SK-N-SH (cell line): ENCODE results near the gene RIOK1. TPM values are rescaled to one million over a fixed set of nuclear protein-coding genes. Genes with fewer than 3 reads are reported as not detected.

Experiments used
- CTCF ChIA-PET: fragments of 300-600, 350-600 bp; formaldehyde crosslinking; extraction: SDS; loops from one replicate; lab custom pipeline; 2021; lab: Yijun Ruan, JAX
- POLR2A ChIA-PET: fragments of 350-600 bp; sonication (Branson Sonifier 250); formaldehyde crosslinking; extraction: SDS; loops from one replicate; lab custom pipeline; 2020; ENCODE audit warnings: antibody characterized with exemption, inconsistent platforms; lab: Yijun Ruan, JAX
- DNase-seq: peaks from one replicate; pipeline ENCODE4 v3.0.0; 2012
- H2AFZ ChIP-seq: fragments of 200-600 bp; sonication (generic); 2 replicates; pipeline ENCODE4 v1.8.1; 2016; ENCODE audit warnings: antibody characterized with exemption, mild to moderate bottlenecking, low read depth
- H3F3A ChIP-seq: fragments of 200-600 bp; sonication (generic); replicated peaks from 2 replicates; pipeline ENCODE3; 2016; ENCODE audit warnings: antibody characterized with exemption, mild to moderate bottlenecking; ENCODE audit not compliant: insufficient read depth
- H3K27ac ChIP-seq, 2 experiments: fragments of 200-500 bp in 1 of 2; fragments of 200-600 bp in 1 of 2; sonication (Bioruptor generic) in 1 of 2; sonication (generic), shearing (Covaris generic) in 1 of 2; 2 replicates each; pipeline versions ENCODE4 v1.5.1 to v1.6.1; 2014 to 2016; ENCODE audit warnings: low read depth in 2 of 2, inconsistent platforms in 1 of 2, low read length in 1 of 2, mild to moderate bottlenecking in 1 of 2, mixed read lengths in 1 of 2
- H3K27me3 ChIP-seq: fragments of 200-600 bp; sonication (generic), shearing (Covaris generic); 2 replicates; pipeline ENCODE4 v1.6.1; 2016; ENCODE audit warnings: mixed run types; ENCODE audit not compliant: insufficient read depth
- H3K36me3 ChIP-seq, 2 experiments: fragments of 200-500 bp in 1 of 2; fragments of 200-600 bp in 1 of 2; sonication (Bioruptor generic) in 1 of 2; sonication (generic) in 1 of 2; replicated peaks in 1 of 2; 2 replicates each; pipeline versions ENCODE3 to v1.5.1; 2014 to 2016; ENCODE audit warnings: low read length in 1 of 2, mild to moderate bottlenecking in 1 of 2; ENCODE audit not compliant: insufficient read depth in 2 of 2, control insufficient read depth in 1 of 2
- H3K4me1 ChIP-seq, 2 experiments: fragments of 200-500 bp in 1 of 2; fragments of 200-600 bp in 1 of 2; sonication (Bioruptor generic) in 1 of 2; sonication (generic), shearing (Covaris generic) in 1 of 2; 2 replicates each; pipeline versions ENCODE4 v1.5.1 to v1.6.1; 2014 to 2016; ENCODE audit warnings: low read depth in 1 of 2, low read length in 1 of 2, mixed run types in 1 of 2; ENCODE audit not compliant: insufficient read depth in 2 of 2, control insufficient read depth in 1 of 2
- H3K4me2 ChIP-seq: fragments of 200-600 bp; sonication (generic), shearing (Covaris generic); 2 replicates; pipeline ENCODE4 v1.6.1; 2017; ENCODE audit warnings: mixed run types
- H3K4me3 ChIP-seq, 2 experiments: fragments of 200-500 bp in 1 of 2; fragments of 200-600 bp in 1 of 2; sonication (Bioruptor generic) in 1 of 2; sonication (generic), shearing (Covaris generic) in 1 of 2; 2 replicates each; pipeline versions ENCODE4 v1.5.1 to v1.8.1; 2014 to 2016; ENCODE audit warnings: low read depth in 2 of 2, inconsistent platforms in 1 of 2, low read length in 1 of 2, mild to moderate bottlenecking in 1 of 2, mixed read lengths in 1 of 2, moderate library complexity in 1 of 2
- H3K79me2 ChIP-seq: fragments of 200-600 bp; sonication (generic); 2 replicates; pipeline ENCODE4 v1.8.1; 2017; ENCODE audit warnings: mild to moderate bottlenecking; ENCODE audit not compliant: insufficient read depth
- H3K9ac ChIP-seq: fragments of 200-600 bp; sonication (generic); 2 replicates; pipeline ENCODE4 v1.6.1; 2017; ENCODE audit warnings: mixed run types
- H3K9me2 ChIP-seq: fragments of 200-600 bp; sonication (generic); 2 replicates; pipeline ENCODE4 v1.6.1; 2017; ENCODE audit warnings: mixed run types
- H3K9me3 ChIP-seq: fragments of 200-600 bp; sonication (generic); 2 replicates; pipeline ENCODE4 v1.6.1; 2017; ENCODE audit warnings: mixed run types, mild to moderate bottlenecking, moderate library complexity
- H4K20me1 ChIP-seq: fragments of 200-600 bp; sonication (generic); 2 replicates; pipeline ENCODE4 v1.6.1; 2017; ENCODE audit warnings: mild to moderate bottlenecking, mixed run types; ENCODE audit not compliant: insufficient read depth
- CHD2 ChIP-seq: fragments of 150-350 bp; IDR thresholded peaks from 2 replicates; pipeline ENCODE4 v1.6.1; 2018; ENCODE audit warnings: low read length; ENCODE audit not compliant: partially characterized antibody
- CTCF ChIP-seq: fragments of 200-600 bp; sonication (generic); IDR thresholded peaks from 2 replicates; pipeline ENCODE4 v1.6.1; 2017; ENCODE audit warnings: antibody characterized with exemption, mild to moderate bottlenecking, moderate library complexity
- EZH2phosphoT487 ChIP-seq: fragments of 200-600 bp; sonication (generic); IDR thresholded peaks from 2 replicates; pipeline ENCODE4 v1.6.1; 2017; ENCODE audit warnings: low read depth, mixed run types, mild to moderate bottlenecking, antibody characterized with exemption, moderate library complexity, borderline replicate concordance
- FOXJ3 ChIP-seq: sonication (generic); formaldehyde crosslinking; IDR thresholded peaks from 2 replicates; pipeline ENCODE4 v1.5.1; 2020; ENCODE audit warnings: mild to moderate bottlenecking, missing genetic modification reagents
- FOXM1 ChIP-seq: IDR thresholded peaks from 2 replicates; pipeline ENCODE4 v1.4.0; 2012; ENCODE audit warnings: low read depth, mild to moderate bottlenecking
- GABPA ChIP-seq: IDR thresholded peaks from 2 replicates; pipeline ENCODE4 v1.4.0; 2012; ENCODE audit warnings: low read depth, mild to moderate bottlenecking
- MEF2A ChIP-seq: IDR thresholded peaks from 2 replicates; pipeline ENCODE4 v1.4.0; 2012; ENCODE audit warnings: low read depth, borderline replicate concordance
- MXI1 ChIP-seq: IDR thresholded peaks from 2 replicates; pipeline ENCODE4 v1.6.1; 2012; ENCODE audit warnings: mild to moderate bottlenecking, low read depth, low read length, improper control_type of control experiment
- NFIC ChIP-seq: IDR thresholded peaks from 2 replicates; pipeline ENCODE4 v1.4.0; 2012; ENCODE audit warnings: borderline replicate concordance
- PBX3 ChIP-seq: IDR thresholded peaks from 2 replicates; pipeline ENCODE4; 2012
- RAD21 ChIP-seq: IDR thresholded peaks from 2 replicates; pipeline ENCODE4 v1.6.1; 2012; ENCODE audit warnings: mild to moderate bottlenecking, low read length
- RCOR1 ChIP-seq: fragments of 150-350 bp; IDR thresholded peaks from 2 replicates; pipeline ENCODE4 v1.6.1; 2017; ENCODE audit warnings: antibody characterized with exemption, low read length
- RFX5 ChIP-seq: IDR thresholded peaks from 2 replicates; pipeline ENCODE4 v1.6.1; 2012; ENCODE audit warnings: mild to moderate bottlenecking, improper control_type of control experiment, low read length
- SIN3A ChIP-seq: IDR thresholded peaks from 2 replicates; pipeline ENCODE4 v1.6.1; 2012; ENCODE audit warnings: low read depth, mild to moderate bottlenecking, low read length, moderate library complexity, borderline replicate concordance
- TAF1 ChIP-seq: IDR thresholded peaks from 2 replicates; pipeline ENCODE4 v1.6.1; 2012; ENCODE audit warnings: low read depth, mild to moderate bottlenecking, low read length, moderate library complexity, borderline replicate concordance
- TEAD4 ChIP-seq: IDR thresholded peaks from 2 replicates; pipeline ENCODE4 v1.4.0; 2012; ENCODE audit warnings: mild to moderate bottlenecking, borderline replicate concordance; ENCODE audit not compliant: insufficient read depth
- USF1 ChIP-seq: IDR thresholded peaks from 2 replicates; pipeline ENCODE4 v1.4.0; 2012; ENCODE audit warnings: low read depth, borderline replicate concordance
- USF2 ChIP-seq: fragments of 150-350 bp; IDR thresholded peaks from 2 replicates; pipeline ENCODE4 v1.6.1; 2017; ENCODE audit warnings: antibody characterized with exemption, low read length, low read depth, borderline replicate concordance
- WGBS: methylation state at CpG from one replicate; pipeline ENCODE4 v1.1.6; 2017; ENCODE audit warnings: low lambda C conversion rate; 5-methylcytosine and 5-hydroxymethylcytosine counted together
- polyA plus RNA-seq, 3 experiments: library from polyadenylated mRNA; depleted of rRNA; stranded (reverse); fragments of >200 nt; gene quantifications; 2 replicates each; pipeline ENCODE4 v1.2.3, GENCODE V29; 2012

RIOK1 gene
- polyA plus RNA-seq, 1 of the 3 experiments (the other 2 are of a cell fraction): 18.7 TPM

DNA sequence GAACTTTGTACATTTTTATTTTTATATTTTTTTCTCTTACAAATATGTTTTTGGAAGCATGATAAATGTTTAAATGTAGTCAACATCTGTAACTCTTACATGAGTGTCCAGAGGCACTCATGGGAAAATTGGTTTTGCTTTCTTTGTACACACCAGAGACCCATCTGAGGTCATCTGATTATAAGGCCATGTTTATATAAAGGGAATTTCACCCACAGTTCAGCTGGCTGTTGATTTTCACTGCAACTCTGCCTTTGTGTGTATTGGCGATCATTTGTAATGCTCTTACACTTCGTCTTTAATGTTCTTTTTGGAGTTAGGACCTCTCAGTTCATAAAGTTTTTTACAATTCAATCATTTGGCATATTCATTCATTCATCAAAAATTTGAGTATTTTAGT lies 28.1 kb downstream of the RIOK1 start:
- no peak overlapping the region for H3K27ac ChIP-seq
- H3K9me2 ChIP-seq: no peaks in the 10 kb centered on the region
- CTCF ChIA-PET: interaction anchor here (1.0 kb wide), 2 partner anchors 13 to 142 kb away, joined by 3 to 4 read pairs; no protein-coding TSS in a partner anchor
- H3K4me3 ChIP-seq: no peak overlapping the region
- no peak overlapping the region for H3K9ac ChIP-seq
- peak; percentile 38 for DNase-seq
- H3K27me3 ChIP-seq: no peaks in the 10 kb centered on the region
- H3K4me2 ChIP-seq: no peak overlapping the region
- no peaks in the 10 kb centered on the region for H3K79me2 ChIP-seq
- TF ChIP-seq MEF2A (no peak), SIN3A (no peak), FOXM1 (no peak), CTCF (no peak), GABPA (no peak), RCOR1 (no peak), FOXJ3 (no peak), PBX3 (no peak), USF1 (no peak), NFIC (no peak), EZH2phosphoT487 (no peak), MXI1 (no peak), TEAD4 (no peak), CHD2 (no peak), USF2 (no peak), RFX5 (no peak), TAF1 (no peak), RAD21 (no peak)
- H3K9me3 ChIP-seq: no peaks in the 10 kb centered on the region
- H3K36me3 ChIP-seq: peaks cover 48 to 60% of the 10 kb centered on the region in 2 experiments
- POLR2A ChIA-PET: no interaction called here
- H3F3A ChIP-seq: no peaks in the 10 kb centered on the region
- no peaks in the 10 kb centered on the region for H4K20me1 ChIP-seq
- no peak overlapping the region for H2AFZ ChIP-seq
- H3K4me1 ChIP-seq: peaks cover 0 to 7% of the 10 kb centered on the region in 2 experiments; a peak in 1 of 4 replicates
- WGBS: 86% methylated on average over 2 of the region's 2 CpGs
